Stimulated activated CD4-positive, alpha-beta T cell treated with anti-CD3 and anti-CD28 coated beads, Interleukin-4, amount 100 ng/mL, for 1 hour (primary cell): ENCODE data around the gene MRPS6.

Source experiments
- DNase-seq: peaks from one replicate; pipeline ENCODE4 v3.0.0-alpha.2; 2020

MRPS6 gene

GRCh38 chr21:34073032-34073748 lies at the start of gene MRPS6, which contains the start of gene SLC5A3:
TSS of gene MRPS6 (plus strand) at chr21:34073578. CDS start at chr21:34073701, 123 bp downstream.
TSS of gene SLC5A3 (plus strand) at chr21:34073578. CDS start at chr21:34095199, 21,621 bp downstream.
- peak; percentile 76 for DNase-seq

GRCh38 chr21:34023691-34024373 lies 49.5 kb upstream of the MRPS6 start:
- no peak for DNase-seq

DNA sequence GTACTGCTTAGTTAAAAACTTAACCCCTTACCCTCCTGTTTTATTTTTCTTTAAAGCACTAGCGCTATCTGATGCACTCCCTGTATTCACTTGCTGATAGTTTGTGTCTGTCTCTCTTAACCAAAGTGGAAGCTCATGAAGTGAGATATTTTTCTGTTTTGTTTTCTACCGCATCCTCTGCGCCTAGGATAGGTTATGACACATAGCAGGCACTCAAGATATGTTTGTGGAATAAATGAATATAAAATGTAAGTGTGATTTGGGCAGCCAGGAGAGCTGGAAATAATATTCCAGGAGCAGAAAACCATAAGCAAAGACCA lies 49.0 kb upstream of the MRPS6 start:
- DNase-seq: no peak

DNA sequence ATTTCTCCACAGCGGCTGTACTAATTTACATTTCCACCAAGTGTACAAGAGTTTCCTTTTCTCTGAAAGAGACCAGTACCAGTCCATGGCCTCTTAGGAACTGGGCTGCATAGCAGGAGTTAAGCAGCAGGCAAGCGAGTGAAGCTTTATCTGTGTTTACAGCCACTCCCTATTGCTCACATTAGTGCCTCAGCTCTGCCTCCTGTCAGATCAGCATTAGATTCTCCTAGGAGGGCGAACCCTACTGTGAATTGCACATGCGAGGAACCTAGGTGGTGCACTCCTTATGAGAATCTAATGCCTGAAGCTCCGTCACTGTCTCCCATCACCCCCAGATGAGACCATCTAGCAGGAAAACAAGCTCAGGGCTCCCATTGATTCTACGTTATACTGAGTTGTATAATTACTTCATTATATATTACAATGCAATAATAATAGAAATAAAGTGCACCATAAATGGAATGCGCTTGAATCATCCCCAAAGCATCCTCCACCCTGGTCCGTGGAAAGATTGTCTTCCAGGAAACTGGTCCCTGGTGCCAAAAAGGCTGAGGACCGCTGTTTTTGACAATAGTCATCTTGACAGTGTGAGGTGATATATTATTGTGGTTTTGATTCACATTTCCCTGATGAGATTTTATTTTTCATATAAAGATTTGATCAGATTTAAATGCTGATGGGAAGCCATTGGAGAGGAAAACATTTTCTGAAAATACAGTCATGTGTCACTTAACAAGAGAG lies 45.5 kb upstream of the MRPS6 start:
- DNase-seq: no peak

- DNase-seq: peak; percentile 31
Observed at GRCh38 chr21:34029743-34030528, 43.4 kb upstream of the MRPS6 start.

DNA sequence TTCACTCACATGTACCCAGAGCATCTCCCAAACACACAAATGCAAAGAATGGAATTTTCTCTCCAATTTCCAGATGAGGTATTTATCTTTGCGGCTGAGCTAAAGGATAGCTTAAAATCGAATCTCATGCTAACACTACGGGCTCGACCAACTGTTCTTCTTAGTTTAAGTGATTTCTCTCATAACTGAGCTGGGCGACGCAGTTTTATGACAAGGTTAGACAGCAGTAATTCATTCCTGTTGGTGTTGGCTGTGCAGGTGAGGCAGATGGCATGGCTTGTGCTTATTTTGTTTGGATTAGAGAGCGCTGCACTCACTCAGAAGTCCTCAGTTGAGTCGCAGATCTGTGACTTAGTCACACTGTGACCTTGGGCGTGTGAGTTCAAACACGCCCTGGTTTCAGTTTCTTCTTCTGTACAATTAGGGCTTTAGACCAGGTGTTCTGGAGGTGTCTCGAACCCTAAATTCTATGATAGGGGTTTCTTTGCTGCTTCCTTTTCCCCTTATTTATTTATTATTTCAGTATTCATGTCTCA lies 41.5 kb upstream of the MRPS6 start:
- DNase-seq: no peak

DNA sequence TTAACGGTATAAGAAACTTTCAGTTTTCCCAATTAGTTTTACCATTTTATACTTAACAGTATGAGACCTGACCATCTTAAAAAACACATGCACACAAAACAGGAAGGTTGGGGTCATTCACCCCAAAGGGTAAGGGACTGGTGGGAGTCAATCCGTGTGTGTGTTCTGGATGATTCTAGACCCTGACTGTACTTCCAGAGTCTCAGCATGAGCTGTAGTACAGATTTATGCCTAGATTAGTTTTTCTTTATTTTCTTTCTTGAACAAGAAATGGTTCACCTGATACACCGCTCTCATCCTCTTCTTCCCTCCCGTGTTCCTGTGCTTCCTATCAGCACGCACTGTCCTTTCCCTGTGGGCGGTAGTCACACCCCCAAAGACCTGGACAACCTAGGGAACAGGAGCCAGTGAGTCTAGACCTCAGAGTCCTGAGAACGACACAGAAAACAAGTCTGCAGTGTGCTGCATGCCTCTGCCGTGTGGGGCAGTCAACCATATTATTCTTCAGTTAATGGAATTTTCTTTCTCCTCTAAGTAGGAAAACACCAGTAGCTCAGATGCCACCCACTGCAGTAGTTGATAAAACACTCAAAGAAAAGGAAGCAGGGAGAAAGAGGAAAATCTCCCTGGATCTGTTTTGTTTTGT lies 38.9 kb upstream of the MRPS6 start:
- DNase-seq: no peak

GRCh38 chr21:34035619-34036354 lies 37.6 kb upstream of the MRPS6 start:
- no peak for DNase-seq

DNA sequence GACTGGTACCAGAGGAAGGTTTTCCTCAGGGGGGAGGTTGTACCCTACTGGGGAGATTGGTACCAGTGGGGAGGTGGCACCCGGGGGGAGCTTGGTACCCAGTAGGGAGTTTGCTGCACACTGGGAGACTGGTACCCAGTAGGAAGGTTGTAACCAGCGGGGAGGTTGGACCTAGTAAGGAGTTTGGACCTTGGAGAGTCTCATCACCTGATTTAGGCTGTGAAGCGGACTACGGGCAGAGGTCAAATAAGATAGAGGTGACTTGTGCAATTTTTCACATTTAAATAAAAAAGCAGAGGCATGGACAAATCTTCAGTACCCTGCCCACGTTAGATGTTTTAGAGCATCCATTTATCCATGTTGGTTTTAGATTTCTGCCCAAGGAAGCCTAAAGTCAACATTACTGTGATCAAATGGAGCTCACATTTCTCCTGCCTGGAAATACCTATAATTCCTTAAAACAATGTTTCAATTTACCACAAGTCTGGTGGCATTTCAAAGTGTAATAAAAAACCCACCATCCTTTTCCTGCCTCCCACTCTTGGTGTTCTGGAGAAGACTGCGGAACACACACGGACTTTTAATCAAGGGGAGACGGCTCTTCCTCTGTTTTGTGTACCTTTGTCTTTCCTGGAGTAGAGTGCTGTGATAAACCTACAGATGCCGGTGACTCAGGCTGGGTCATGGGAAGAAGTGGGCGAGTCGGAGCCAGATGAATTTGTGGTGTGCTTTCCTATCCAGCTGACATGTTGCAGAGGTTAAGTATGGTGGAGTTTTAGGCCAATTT lies 36.2 kb upstream of the MRPS6 start:
- no peak for DNase-seq

- no peak for DNase-seq
Observed at GRCh38 chr21:34039678-34040382, 33.5 kb upstream of the MRPS6 start.

DNA sequence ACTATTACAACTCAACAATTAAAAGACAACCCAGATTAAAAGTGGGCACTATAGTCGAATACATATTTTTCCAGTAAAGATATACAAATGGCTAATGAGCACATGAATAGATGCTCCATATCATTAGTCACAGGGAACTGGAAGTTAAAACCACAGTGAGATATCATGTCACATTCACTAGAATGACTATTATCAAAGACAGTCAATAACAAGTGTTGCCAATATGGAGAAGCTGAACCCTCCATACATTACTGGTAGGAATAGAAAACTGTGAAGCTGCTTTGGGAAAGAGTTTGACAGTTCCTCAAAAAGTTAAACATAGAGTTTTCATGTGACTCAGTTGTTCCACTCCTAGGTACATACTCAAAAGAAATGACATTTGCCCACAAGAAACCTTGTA lies 30.6 kb upstream of the MRPS6 start:
- DNase-seq: no peak

DNA sequence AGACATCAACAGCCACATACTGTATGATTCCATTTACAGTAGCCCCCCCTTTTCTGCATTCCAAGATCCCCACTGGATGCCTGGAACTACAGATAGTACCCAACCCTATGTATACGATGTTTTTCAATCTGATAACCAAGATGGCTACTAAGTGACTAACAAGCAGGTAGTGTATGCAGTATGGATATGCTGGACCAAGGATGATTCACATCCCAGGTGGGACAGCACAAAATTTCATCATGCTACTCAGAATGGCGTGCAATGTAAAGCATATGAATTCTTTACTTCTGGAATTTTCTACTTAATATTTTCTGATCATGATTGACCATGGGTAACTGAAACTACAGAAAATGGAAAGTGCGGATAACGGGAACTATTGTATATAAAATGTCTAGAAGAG lies 30.0 kb upstream of the MRPS6 start:
- no peak for DNase-seq

DNA sequence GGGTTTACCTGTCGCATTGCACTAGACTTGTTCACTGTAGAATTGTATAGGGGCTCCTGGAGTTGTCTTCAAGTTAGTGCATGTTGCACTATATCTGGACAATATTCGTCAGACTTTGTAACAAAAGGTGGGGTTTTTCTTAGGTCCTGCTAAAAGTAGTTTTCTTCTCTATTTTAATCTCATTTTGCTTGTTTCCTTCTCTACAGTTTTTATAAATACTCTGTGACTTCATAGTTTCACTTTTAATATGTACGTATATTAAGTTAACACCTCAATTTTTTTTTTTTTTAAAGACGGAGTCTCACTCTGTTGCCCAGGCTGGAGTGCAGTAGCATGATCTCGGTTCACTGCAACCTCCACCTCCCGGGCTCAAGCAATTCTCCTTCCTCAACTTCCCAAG lies 26.5 kb upstream of the MRPS6 start:
- DNase-seq: no peak

- no peak for DNase-seq
Observed at GRCh38 chr21:34047835-34048234, 25.5 kb upstream of the MRPS6 start.

DNA sequence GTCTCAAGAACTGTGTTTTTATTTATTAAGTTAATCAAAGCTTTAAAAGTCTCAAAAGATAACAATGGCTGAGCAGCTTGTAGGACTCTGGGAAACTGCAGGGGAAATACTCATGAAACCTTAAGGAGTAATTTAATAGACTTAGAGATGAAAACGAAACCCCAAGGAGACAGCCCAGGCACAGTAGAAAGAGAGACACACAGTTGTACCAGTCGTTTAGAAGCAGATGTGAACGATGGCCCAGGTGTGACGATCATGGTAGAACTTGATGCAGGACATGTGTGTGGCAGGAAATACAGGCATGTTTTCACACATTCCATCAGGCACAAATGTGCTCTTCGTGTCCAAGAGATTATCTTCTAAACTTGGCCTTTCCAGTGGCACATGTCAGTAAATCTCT lies 21.2 kb upstream of the MRPS6 start:
- DNase-seq: no peak

GRCh38 chr21:34054259-34054658 lies 19.1 kb upstream of the MRPS6 start:
- DNase-seq: no peak

DNA sequence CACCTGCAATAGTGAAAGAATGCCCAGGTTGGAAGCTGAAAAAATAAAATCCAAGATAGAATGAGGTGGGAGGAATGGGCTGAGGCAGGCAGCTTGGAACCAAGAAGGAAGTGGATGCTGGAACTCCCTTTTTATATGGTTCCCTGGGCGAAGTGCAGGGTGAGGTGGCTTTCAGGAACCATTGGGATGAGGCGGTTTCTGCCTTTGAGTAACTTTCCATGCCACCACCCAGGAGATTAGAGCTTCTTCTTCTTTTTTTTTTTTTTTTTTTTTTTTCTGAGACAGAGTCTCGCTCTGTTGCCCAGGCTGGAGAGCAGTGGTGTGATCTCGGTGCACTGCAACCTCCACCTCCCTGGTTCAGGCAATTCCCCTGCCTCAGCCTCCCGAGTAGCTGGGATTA lies 17.8 kb upstream of the MRPS6 start:
- no peak for DNase-seq

- no peak for DNase-seq
Observed at GRCh38 chr21:34061983-34062382, 11.4 kb upstream of the MRPS6 start.

DNA sequence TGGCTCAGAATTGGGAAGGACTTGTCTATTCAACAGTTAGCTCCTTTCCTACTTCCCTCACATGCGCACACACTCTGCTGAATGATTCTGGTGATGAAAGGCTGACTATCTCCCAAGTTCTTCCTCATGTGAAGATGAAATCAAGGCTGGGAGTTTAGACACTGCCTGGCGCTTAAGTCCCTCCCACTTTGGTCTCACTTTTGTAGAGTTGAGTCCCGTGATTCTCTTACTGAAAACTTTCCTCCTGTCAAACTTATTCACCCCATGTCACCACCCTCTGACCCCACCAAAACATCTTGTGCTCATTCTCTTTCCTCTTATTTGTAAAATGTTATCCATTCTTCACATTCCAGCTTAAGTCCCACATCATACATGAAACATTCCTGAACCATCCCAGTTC lies 8.4 kb upstream of the MRPS6 start:
- no peak for DNase-seq

GRCh38 chr21:34071683-34072082 lies 1.7 kb upstream of the MRPS6 start:
- DNase-seq: no peak
